ENCODE results near the gene LIPC. TPM values are rescaled to one million over a fixed set of nuclear protein-coding genes. Genes with fewer than 3 reads are reported as not detected.

The LIPC gene
- total and polyA plus RNA-seq, 4 donors, result 0.38 to 0.93 (median 0.52) TPM; not detected in 1

DNA sequence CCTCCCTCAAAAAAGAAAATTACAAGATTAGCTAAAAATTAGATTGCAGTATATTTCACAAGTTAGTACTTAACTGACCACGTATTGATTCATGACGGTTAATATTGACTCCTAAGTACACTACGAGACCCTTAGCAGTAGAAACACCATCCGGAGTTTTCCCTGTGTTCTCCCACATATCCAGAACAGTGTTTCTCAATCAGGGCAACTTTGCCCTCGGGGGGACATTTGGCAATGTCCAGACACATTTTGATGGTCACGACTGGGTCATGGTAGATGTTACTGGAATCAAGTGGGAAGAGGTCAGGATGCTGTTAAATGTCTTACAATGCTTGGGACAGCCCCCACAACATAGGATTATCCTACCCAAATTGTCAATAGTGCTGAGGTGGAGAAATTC is 40.7 kb upstream of the LIPC start:
- Histone ChIP-seq H3K9me3 (ENCODE audit: control insufficient read depth, low read length) (no peaks in the 10 kb centered on the region), H3K27me3 (ENCODE audit: control insufficient read depth in 1 of 2, insufficient read depth in 2 of 2, low read length in 1 of 2) (no peaks in the 10 kb centered on the region), H3K4me3 (ENCODE audit: low read length in 2 of 2) (no peak overlapping the region), H3K27ac (ENCODE audit: low read depth in 1 of 2, low read length in 2 of 2) (no peak overlapping the region), H3K4me1 (ENCODE audit: control insufficient read depth in 1 of 2, insufficient read depth in 2 of 2, low read length in 2 of 2) (no peaks in the 10 kb centered on the region), H3K36me3 (ENCODE audit: control insufficient read depth in 1 of 2, insufficient read depth in 2 of 2, low read length in 1 of 2) (no peaks in the 10 kb centered on the region)
- ATAC-seq (ENCODE audit: low FRiP score) (no peak), DNase-seq (no peak)
- intact Hi-C loops (cut with DNase I), result no loop called here
- WGBS, 2 donors, result 90 to 93% methylated on average over 6 of the region's 6 CpGs

DNA sequence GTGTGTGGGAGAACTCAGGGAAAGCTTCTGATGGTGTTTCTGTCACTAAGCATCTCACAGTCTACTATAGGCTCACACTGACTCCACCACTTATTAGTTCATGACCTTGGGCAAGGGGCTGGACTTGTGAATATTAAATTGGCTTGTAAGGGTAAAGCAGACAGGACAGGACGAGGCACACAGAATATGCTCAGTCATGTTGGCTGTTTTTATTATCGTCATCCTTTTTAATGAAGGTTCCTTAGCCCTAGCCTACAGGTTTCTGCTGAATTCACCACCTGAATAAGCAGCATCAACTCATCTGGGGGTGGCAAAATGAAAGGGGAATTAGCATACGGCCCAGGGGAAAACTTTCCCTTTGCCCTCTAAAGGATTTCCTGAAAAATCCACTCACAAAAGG is 39.6 kb upstream of the LIPC start:
- DNase-seq (no peak), ATAC-seq (ENCODE audit: low FRiP score) (no peak)
- Histone ChIP-seq H3K36me3 (ENCODE audit: control insufficient read depth in 1 of 2, insufficient read depth in 2 of 2, low read length in 1 of 2) (no peaks in the 10 kb centered on the region), H3K9me3 (ENCODE audit: control insufficient read depth, low read length) (no peaks in the 10 kb centered on the region), H3K4me3 (ENCODE audit: low read length in 2 of 2) (no peak overlapping the region), H3K4me1 (ENCODE audit: control insufficient read depth in 1 of 2, insufficient read depth in 2 of 2, low read length in 2 of 2) (no peaks in the 10 kb centered on the region), H3K27ac (ENCODE audit: low read depth in 1 of 2, low read length in 2 of 2) (no peak overlapping the region), H3K27me3 (ENCODE audit: control insufficient read depth in 1 of 2, insufficient read depth in 2 of 2, low read length in 1 of 2) (no peaks in the 10 kb centered on the region)
- 96 to 98% methylated on average over 3 of the region's 3 CpGs for WGBS, 2 donors
- intact Hi-C loops (cut with DNase I), result no loop called here

DNA sequence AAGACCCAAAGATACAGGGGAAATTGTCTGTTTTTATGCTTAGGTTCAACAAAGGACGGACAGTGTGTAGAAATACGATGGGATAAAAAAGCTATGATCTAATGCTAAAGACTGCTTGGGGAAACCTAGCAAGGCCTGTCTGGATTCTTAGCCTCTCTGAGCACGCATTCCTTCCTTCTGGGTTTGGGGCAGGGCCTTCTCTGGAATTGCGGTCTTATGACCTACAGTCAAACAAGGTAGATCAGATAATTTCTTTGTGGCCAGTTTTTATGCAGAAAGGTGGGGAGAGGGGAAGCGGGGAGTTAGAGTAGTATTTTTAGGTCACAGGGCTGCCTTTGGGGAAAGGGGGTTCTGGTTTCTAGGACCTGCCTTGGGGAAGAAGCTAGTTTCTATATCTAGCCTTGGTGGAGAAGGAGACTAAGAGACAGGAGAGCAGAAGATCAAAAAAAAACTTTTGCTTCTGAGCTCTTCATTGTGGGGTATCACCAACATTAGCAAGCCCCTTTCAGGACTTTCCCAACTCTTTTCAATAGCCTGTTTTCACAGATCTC is 39.1 kb upstream of the LIPC start:
- Histone ChIP-seq H3K4me1 (ENCODE audit: control insufficient read depth in 1 of 2, insufficient read depth in 2 of 2, low read length in 2 of 2) (no peaks in the 10 kb centered on the region), H3K27me3 (ENCODE audit: control insufficient read depth in 1 of 2, insufficient read depth in 2 of 2, low read length in 1 of 2) (no peaks in the 10 kb centered on the region), H3K27ac (ENCODE audit: low read depth in 1 of 2, low read length in 2 of 2) (no peak overlapping the region), H3K4me3 (ENCODE audit: low read length in 2 of 2) (no peak overlapping the region), H3K9me3 (ENCODE audit: control insufficient read depth, low read length) (no peaks in the 10 kb centered on the region), H3K36me3 (ENCODE audit: control insufficient read depth in 1 of 2, insufficient read depth in 2 of 2, low read length in 1 of 2) (no peaks in the 10 kb centered on the region)
- DNase-seq (no peak), ATAC-seq (ENCODE audit: low FRiP score) (no peak)
- intact Hi-C loops (cut with DNase I), result no loop called here
- 88 to 92% methylated on average over 5 of the region's 5 CpGs for WGBS, 2 donors

DNA sequence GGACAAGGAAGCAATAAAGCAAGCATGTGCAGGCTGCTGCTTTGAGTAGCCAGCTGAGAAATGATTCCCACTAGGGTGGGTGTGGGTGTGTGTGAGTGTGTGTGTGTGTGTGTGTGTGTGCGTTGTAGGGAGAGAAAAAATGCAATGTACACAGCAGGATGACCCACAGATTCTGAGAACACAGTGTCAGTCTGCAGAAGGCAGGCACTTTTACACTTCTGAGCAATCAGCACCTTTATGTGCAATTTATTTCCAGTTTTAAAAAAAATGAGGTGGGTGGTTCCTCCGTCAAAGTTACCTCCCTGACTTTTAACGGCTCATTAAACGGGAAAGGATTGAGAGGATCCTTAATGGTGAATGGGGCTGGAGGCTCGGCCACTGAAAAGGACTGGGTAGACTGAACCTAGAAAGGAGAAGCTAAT is 38.5 kb upstream of the LIPC start:
- ATAC-seq (ENCODE audit: low FRiP score), result no peak

DNA sequence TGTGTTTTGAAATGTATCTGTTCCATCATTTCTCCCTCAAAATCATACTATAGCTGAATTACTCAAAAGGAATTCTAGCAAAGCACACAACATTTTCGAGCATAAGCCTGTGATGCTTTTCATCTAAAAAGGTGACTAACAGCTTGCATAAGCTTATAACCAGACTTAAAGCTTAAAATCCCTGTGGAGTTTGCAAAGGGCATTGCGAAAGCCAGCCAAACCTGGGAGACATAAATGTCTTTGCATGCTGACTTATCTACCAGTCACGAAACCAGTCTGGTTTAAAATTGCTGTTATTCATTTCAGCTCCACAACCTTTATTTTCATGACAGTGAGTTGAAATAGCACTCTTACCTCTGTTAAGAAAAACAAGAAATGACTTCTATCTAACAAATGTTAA is 35.6 kb upstream of the LIPC start:
- H3K4me3 ChIP-seq (ENCODE audit: low read length in 2 of 2), result no peak overlapping the region
- ATAC-seq (ENCODE audit: low FRiP score) (no peak), DNase-seq (no peak)
- H3K27ac ChIP-seq (ENCODE audit: low read depth in 1 of 2, low read length in 2 of 2), result no peak overlapping the region
- intact Hi-C loops (cut with DNase I), result no loop called here
- WGBS, 2 donors, result 43 to 46% methylated on average over 3 of the region's 3 CpGs
- H3K36me3 ChIP-seq (ENCODE audit: control insufficient read depth in 1 of 2, insufficient read depth in 2 of 2, low read length in 1 of 2), result no peaks in the 10 kb centered on the region
- no peaks in the 10 kb centered on the region for H3K9me3 ChIP-seq (ENCODE audit: control insufficient read depth, low read length)
- no peaks in the 10 kb centered on the region for H3K4me1 ChIP-seq (ENCODE audit: control insufficient read depth in 1 of 2, insufficient read depth in 2 of 2, low read length in 2 of 2)
- no peaks in the 10 kb centered on the region for H3K27me3 ChIP-seq (ENCODE audit: control insufficient read depth in 1 of 2, insufficient read depth in 2 of 2, low read length in 1 of 2)

More for the DNA sequence above, 38.5 kb upstream of the LIPC start:
- intact Hi-C loops (cut with DNase I), result no loop called here
- no peak for DNase-seq
- Histone ChIP-seq H3K27me3 (ENCODE audit: control insufficient read depth in 1 of 2, insufficient read depth in 2 of 2, low read length in 1 of 2) (no peaks in the 10 kb centered on the region), H3K36me3 (ENCODE audit: control insufficient read depth in 1 of 2, insufficient read depth in 2 of 2, low read length in 1 of 2) (no peaks in the 10 kb centered on the region), H3K9me3 (ENCODE audit: control insufficient read depth, low read length) (no peaks in the 10 kb centered on the region), H3K27ac (ENCODE audit: low read depth in 1 of 2, low read length in 2 of 2) (no peak overlapping the region), H3K4me3 (ENCODE audit: low read length in 2 of 2) (no peak overlapping the region), H3K4me1 (ENCODE audit: control insufficient read depth in 1 of 2, insufficient read depth in 2 of 2, low read length in 2 of 2) (no peaks in the 10 kb centered on the region)
- 76 to 77% methylated on average over 5 of the region's 5 CpGs for WGBS, 2 donors

DNA sequence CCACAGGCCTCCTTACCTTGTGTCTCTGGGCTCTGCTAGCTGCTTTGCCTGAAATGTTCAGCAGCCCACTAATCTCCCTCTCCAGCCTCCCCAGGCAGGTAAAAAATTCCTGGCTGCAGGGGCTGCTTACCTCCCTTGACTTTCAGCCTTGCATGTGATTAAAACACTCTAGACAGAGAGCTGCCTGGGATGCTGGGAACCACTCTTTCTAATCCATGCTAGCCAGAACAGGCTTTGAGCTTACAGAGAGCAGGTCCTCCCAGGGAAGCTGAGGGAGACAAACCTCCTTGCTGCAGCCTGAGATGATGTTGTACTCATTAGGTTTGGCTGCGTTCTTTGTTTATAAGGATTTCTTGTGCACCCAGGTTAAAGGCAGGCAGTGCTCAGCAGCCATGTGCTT is 33.7 kb upstream of the LIPC start:
- Histone ChIP-seq H3K9me3 (ENCODE audit: control insufficient read depth, low read length) (no peaks in the 10 kb centered on the region), H3K27me3 (ENCODE audit: control insufficient read depth in 1 of 2, insufficient read depth in 2 of 2, low read length in 1 of 2) (no peaks in the 10 kb centered on the region), H3K27ac (ENCODE audit: low read depth in 1 of 2, low read length in 2 of 2) (no peak overlapping the region), H3K36me3 (ENCODE audit: control insufficient read depth in 1 of 2, insufficient read depth in 2 of 2, low read length in 1 of 2) (no peaks in the 10 kb centered on the region), H3K4me3 (ENCODE audit: low read length in 2 of 2) (no peak overlapping the region), H3K4me1 (ENCODE audit: control insufficient read depth in 1 of 2, insufficient read depth in 2 of 2, low read length in 2 of 2) (no peaks in the 10 kb centered on the region)
- DNase-seq (no peak), ATAC-seq (ENCODE audit: low FRiP score) (no peak)
- intact Hi-C loops (cut with DNase I), result no loop called here
- 76 to 82% methylated on average over 1 of the region's 1 CpG for WGBS, 2 donors

DNA sequence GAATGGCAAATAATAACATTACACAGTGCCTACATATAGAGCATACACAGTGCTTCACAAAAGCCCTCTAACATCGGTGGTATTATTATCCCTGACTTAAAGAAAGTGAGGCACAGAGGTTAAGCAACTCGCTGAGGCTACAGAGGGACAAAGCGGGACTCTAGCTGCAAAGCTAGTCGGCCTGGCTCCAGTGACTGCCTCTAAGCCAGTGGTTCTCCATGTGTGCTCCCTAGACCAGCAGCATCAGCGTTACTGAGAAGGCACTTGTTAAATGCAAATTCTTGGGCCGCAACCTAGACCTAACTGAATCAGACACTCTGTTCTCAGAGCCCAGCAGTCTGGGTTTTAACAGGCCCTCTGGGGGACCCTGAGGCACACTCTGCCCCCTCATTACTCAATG is 33.1 kb upstream of the LIPC start:
- Histone ChIP-seq H3K27ac (ENCODE audit: low read depth in 1 of 2, low read length in 2 of 2) (no peak overlapping the region), H3K4me3 (ENCODE audit: low read length in 2 of 2) (no peak overlapping the region), H3K4me1 (ENCODE audit: control insufficient read depth in 1 of 2, insufficient read depth in 2 of 2, low read length in 2 of 2) (no peaks in the 10 kb centered on the region), H3K36me3 (ENCODE audit: control insufficient read depth in 1 of 2, insufficient read depth in 2 of 2, low read length in 1 of 2) (no peaks in the 10 kb centered on the region), H3K27me3 (ENCODE audit: control insufficient read depth in 1 of 2, insufficient read depth in 2 of 2, low read length in 1 of 2) (no peaks in the 10 kb centered on the region), H3K9me3 (ENCODE audit: control insufficient read depth, low read length) (no peaks in the 10 kb centered on the region)
- DNase-seq (no peak), ATAC-seq (ENCODE audit: low FRiP score) (no peak)
- 87% methylated on average over 6 of the region's 6 CpGs for WGBS, 2 donors
- intact Hi-C loops (cut with DNase I), result no loop called here

DNA sequence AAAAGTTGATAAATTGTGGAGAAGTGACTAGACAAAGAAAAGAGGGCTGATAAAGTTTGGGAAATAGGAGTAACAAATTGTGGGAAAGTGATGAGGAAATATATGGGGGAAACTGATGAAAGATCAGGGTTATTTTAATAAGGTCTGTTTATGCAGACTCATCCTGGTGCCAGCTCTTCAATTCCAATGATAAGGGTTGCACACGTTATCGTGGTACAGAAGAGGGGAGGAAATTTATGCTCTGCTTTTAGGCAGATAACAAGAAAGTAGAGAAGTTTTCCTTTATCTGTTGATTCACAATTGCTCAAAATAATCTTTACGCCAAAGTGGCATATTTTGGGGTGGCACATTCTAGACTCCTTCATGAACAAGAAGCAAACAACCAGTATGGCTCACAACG is 32.1 kb upstream of the LIPC start:
- intact Hi-C loops (cut with DNase I), result no loop called here
- no peak for ATAC-seq (ENCODE audit: low FRiP score)
- H3K4me1 ChIP-seq (ENCODE audit: control insufficient read depth in 1 of 2, insufficient read depth in 2 of 2, low read length in 2 of 2), result no peaks in the 10 kb centered on the region
- no peak overlapping the region for H3K27ac ChIP-seq (ENCODE audit: low read depth in 1 of 2, low read length in 2 of 2)
- H3K27me3 ChIP-seq (ENCODE audit: control insufficient read depth in 1 of 2, insufficient read depth in 2 of 2, low read length in 1 of 2), result no peaks in the 10 kb centered on the region
- no peak for DNase-seq
- H3K9me3 ChIP-seq (ENCODE audit: control insufficient read depth, low read length), result no peaks in the 10 kb centered on the region
- 86 to 95% methylated on average over 4 of the region's 4 CpGs for WGBS, 2 donors
- no peak overlapping the region for H3K4me3 ChIP-seq (ENCODE audit: low read length in 2 of 2)
- no peaks in the 10 kb centered on the region for H3K36me3 ChIP-seq (ENCODE audit: control insufficient read depth in 1 of 2, insufficient read depth in 2 of 2, low read length in 1 of 2)

DNA sequence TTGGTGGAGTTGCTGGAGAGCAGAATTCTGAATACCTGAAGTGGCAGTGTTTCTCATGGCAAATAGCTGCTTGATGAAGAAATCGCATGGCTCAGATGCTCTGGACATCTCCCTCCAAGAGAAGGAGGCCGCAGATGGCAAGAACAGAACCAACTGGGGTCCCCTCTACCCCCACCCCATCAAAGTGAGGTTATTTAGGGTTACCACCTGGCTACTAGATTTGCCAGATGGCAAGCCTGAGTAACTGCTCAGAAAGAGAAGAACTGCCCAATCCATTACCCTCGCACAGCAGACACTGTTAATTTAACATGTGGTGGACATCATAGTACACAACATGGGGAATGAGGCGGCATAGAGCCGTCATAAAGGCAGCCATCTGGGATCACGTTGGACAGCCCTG is 30.5 kb upstream of the LIPC start:
- DNase-seq, result no peak

More for the DNA sequence above, 30.5 kb upstream of the LIPC start:
- Histone ChIP-seq H3K9me3 (ENCODE audit: control insufficient read depth, low read length) (no peaks in the 10 kb centered on the region), H3K36me3 (ENCODE audit: control insufficient read depth in 1 of 2, insufficient read depth in 2 of 2, low read length in 1 of 2) (no peaks in the 10 kb centered on the region), H3K4me3 (ENCODE audit: low read length in 2 of 2) (no peak overlapping the region), H3K27me3 (ENCODE audit: control insufficient read depth in 1 of 2, insufficient read depth in 2 of 2, low read length in 1 of 2) (no peaks in the 10 kb centered on the region), H3K4me1 (ENCODE audit: control insufficient read depth in 1 of 2, insufficient read depth in 2 of 2, low read length in 2 of 2) (no peaks in the 10 kb centered on the region), H3K27ac (ENCODE audit: low read depth in 1 of 2, low read length in 2 of 2) (no peak overlapping the region)
- 77 to 84% methylated on average over 6 of the region's 6 CpGs for WGBS, 2 donors
- intact Hi-C loops (cut with DNase I), result no loop called here
- ATAC-seq (ENCODE audit: low FRiP score), result no peak

All from aorta (tissue), 5 donors.